ENCODE data around the gene TNS4.

- TF ChIP-seq CTCF (conservative IDR thresholded peaks at IDR 0.05): no peak
- TF ChIP-seq ZFX (IDR thresholded peaks at IDR 0.05): no peak
Observed at GRCh38 chr17:40485851-40486521, 15.4 kb downstream of the TNS4 start.
